Adrenal gland (tissue), 5 donors: ENCODE results near the gene NUDT4.

ENCODE experiments used
- CTCF ChIP-seq, 6 experiments: fragments of 450-650 bp in 4 of 6; fragments of 200-600 bp in 2 of 6; sonication (generic) in 1 of 6; IDR thresholded peaks; 1 replicate in 5 of 6; 2 replicates in 1 of 6; pipeline versions ENCODE4 v1.5.1 to v1.8.0; 2016 to 2021; ENCODE audit warnings: antibody characterized with exemption in 6 of 6, mild to moderate bottlenecking in 2 of 6, moderate library complexity in 1 of 6
- POLR2A ChIP-seq, 2 donors: fragments of 450-650 bp; IDR thresholded peaks; one replicate each; pipeline ENCODE4 v1.6.1; 2017; ENCODE audit warnings: antibody characterized with exemption in 2 of 2, mild to moderate bottlenecking in 2 of 2, moderate library complexity in 1 of 2
- donor health status: DM: no; HTN: no; CAD: no.

GRCh38 chr12:93422050-93422449 is 44.3 kb downstream of the NUDT4 start:
- no peak for TF ChIP-seq CTCF (IDR thresholded peaks at IDR 0.05)
- no peak for TF ChIP-seq POLR2A (IDR thresholded peaks at IDR 0.05)
